HL-60/S4 (cell line): ENCODE measurements around the gene BSN.

Experiments
- in situ Hi-C: fragments of 300-500 bp; cut with MboI; formaldehyde crosslinking; loops from 2 replicates; pipeline ENCODE4 v1.14.3; 2022; ENCODE audit warnings: low sequenced_read_pairs

BSN gene

GRCh38 chr3:49626796-49627195 is 72.5 kb downstream of the BSN start:
- in situ Hi-C loops, result no loop called here

- in situ Hi-C loops, result no loop called here
These were observed 73.4 kb downstream of the BSN start for GRCh38 chr3:49627634-49628033.

- in situ Hi-C loops, result no loop called here
These were observed 74.0 kb downstream of the BSN start for GRCh38 chr3:49628249-49628648.

- in situ Hi-C loops, result no loop called here
These were observed 75.2 kb downstream of the BSN start for GRCh38 chr3:49629451-49629850.

- in situ Hi-C loops, result no loop called here
These were observed 75.6 kb downstream of the BSN start for GRCh38 chr3:49629866-49630265.

- in situ Hi-C loops, result no loop called here
These were observed 76.5 kb downstream of the BSN start for GRCh38 chr3:49630784-49631183.

GRCh38 chr3:49634736-49635135 is 80.5 kb downstream of the BSN start:
- in situ Hi-C loops, result no loop called here

GRCh38 chr3:49636883-49637609 is 82.8 kb downstream of the BSN start:
- in situ Hi-C loops, result no loop called here

GRCh38 chr3:49638445-49638844 is 84.2 kb downstream of the BSN start:
- in situ Hi-C loops, result no loop called here

GRCh38 chr3:49639551-49639950 is 85.3 kb downstream of the BSN start:
- in situ Hi-C loops, result no loop called here

GRCh38 chr3:49641292-49641691 is 87.0 kb downstream of the BSN start:
- in situ Hi-C loops, result no loop called here

- in situ Hi-C loops, result no loop called here
These were observed 87.8 kb downstream of the BSN start for GRCh38 chr3:49641921-49642707.

GRCh38 chr3:49642708-49643145 is 88.5 kb downstream of the BSN start:
- in situ Hi-C loops, result no loop called here

- in situ Hi-C loops, result no loop called here
These were observed 90.4 kb downstream of the BSN start for GRCh38 chr3:49644684-49645083.

GRCh38 chr3:49646236-49646635 is 92.0 kb downstream of the BSN start:
- in situ Hi-C loops, result no loop called here

GRCh38 chr3:49647741-49648140 is 93.5 kb downstream of the BSN start:
- in situ Hi-C loops, result no loop called here

GRCh38 chr3:49648354-49649019 is 94.2 kb downstream of the BSN start:
- in situ Hi-C loops, result no loop called here

- in situ Hi-C loops, result no loop called here
These were observed 95.3 kb downstream of the BSN start for GRCh38 chr3:49649576-49649975.

GRCh38 chr3:49650177-49650576 is 95.9 kb downstream of the BSN start:
- in situ Hi-C loops, result loop anchor here (25.0 kb wide), 1 partner anchor 113 kb away; no protein-coding TSS in a partner anchor

GRCh38 chr3:49650637-49651036 is 96.4 kb downstream of the BSN start:
- in situ Hi-C loops, result loop anchor here (25.0 kb wide), 1 partner anchor 113 kb away; no protein-coding TSS in a partner anchor

GRCh38 chr3:49652218-49652902 is 98.1 kb downstream of the BSN start:
- in situ Hi-C loops, result loop anchor here (25.0 kb wide), 1 partner anchor 115 kb away; no protein-coding TSS in a partner anchor
